ENCODE results near the gene SEC23B.

GRCh38 chr20:18567739-18568091, 60.0 kb downstream of the SEC23B start:
- TF ChIP-seq TAF1 (IDR thresholded peaks at IDR 0.05; ENCODE audit: low read depth) (no peak), SMC3 (conservative IDR thresholded peaks at IDR 0.05; ENCODE audit: poor library complexity) (no peak)

Measured in neural cell (in vitro differentiated cells).